Lung (tissue), 12 donors: ENCODE results near the gene ST6GALNAC5. TPM values are rescaled to one million over a fixed set of nuclear protein-coding genes. Genes with fewer than 3 reads are reported as not detected.

Experiments
- ATAC-seq: fragments of 200-7000 bp; cut with Tn5 transposase; one replicate; pipeline ENCODE4 v1.9.1; 2020; ENCODE audit warnings: moderate number of reproducible peaks; ENCODE audit not compliant: insufficient read depth, low FRiP score
- DNase-seq, 3 donors: peaks; one replicate each; pipeline ENCODE4 v3.0.0-alpha.2; 2013 to 2017
- H3K27ac ChIP-seq, 2 donors: one replicate each; pipeline ENCODE4 v1.5.1; 2013; ENCODE audit warnings: mild to moderate bottlenecking in 2 of 2, moderate library complexity in 2 of 2, control low read depth in 1 of 2, inconsistent platforms in 1 of 2, low read depth in 1 of 2, low read length in 1 of 2
- H3K27me3 ChIP-seq, 3 donors: one replicate each; pipeline ENCODE4 v1.5.1; 2013; ENCODE audit warnings: low read length in 2 of 3; ENCODE audit not compliant: control insufficient read depth in 3 of 3, insufficient read depth in 3 of 3
- H3K36me3 ChIP-seq, 4 donors: one replicate each; pipeline ENCODE4 v1.5.1; 2013; ENCODE audit warnings: low read length in 4 of 4, mild to moderate bottlenecking in 1 of 4, moderate library complexity in 1 of 4; ENCODE audit not compliant: control insufficient read depth in 4 of 4, insufficient read depth in 4 of 4
- H3K4me1 ChIP-seq, 5 donors: one replicate each; pipeline ENCODE4 v1.5.1; 2013; ENCODE audit warnings: low read length in 5 of 5, mild to moderate bottlenecking in 2 of 5, moderate library complexity in 1 of 5; ENCODE audit not compliant: control insufficient read depth in 5 of 5, insufficient read depth in 5 of 5
- H3K4me3 ChIP-seq: one replicate; pipeline ENCODE4 v1.5.1; 2013; ENCODE audit warnings: mild to moderate bottlenecking, control low read depth, moderate library complexity
- H3K9ac ChIP-seq, 2 donors: one replicate each; pipeline ENCODE4 v1.5.1; 2013; ENCODE audit warnings: low read length in 2 of 2, control low read depth in 1 of 2; ENCODE audit not compliant: insufficient read depth in 1 of 2
- H3K9me3 ChIP-seq, 4 donors: one replicate each; pipeline ENCODE4 v1.5.1; 2013; ENCODE audit warnings: low read length in 3 of 4, mild to moderate bottlenecking in 1 of 4, moderate library complexity in 1 of 4; ENCODE audit not compliant: control insufficient read depth in 4 of 4, insufficient read depth in 3 of 4
- WGBS, 2 donors: extraction: QIAGEN DNeasy Blood & Tissue Kit; methylation state at CpG; one replicate each; pipeline ENCODE4 v1.1.7; 2013; 5-methylcytosine and 5-hydroxymethylcytosine counted together
- polyA plus RNA-seq, 2 donors: library from polyadenylated mRNA; stranded (reverse); fragments of 200-250 nt; gene quantifications; one replicate each; pipeline ENCODE4 v1.2.1, GENCODE V29; 2013
- total RNA-seq, 2 donors: library from RNA; depleted of rRNA in 1 of 2; stranded (reverse); fragments of >200 nt in 1 of 2; gene quantifications; one replicate each; pipeline ENCODE4 v1.2.1, GENCODE V29; 2014 to 2021
- TF ChIP-seq, protein P1 (sequence below): IDR thresholded peaks from 2 replicates; pipeline ENCODE4 v1.5.1; 2012; ENCODE audit warnings: mild to moderate bottlenecking; ENCODE audit errors: control extremely low read depth, extremely low read depth
- donor health status: control.
- donor health status: control.
- donor health status: Bipolar disorder and iron deficiency.
- donor health status: healthy.
- donor health status: DM: yes; HTN: yes; CAD: no.

The ST6GALNAC5 gene
- total and polyA plus RNA-seq, 4 donors, result 3.6 to 45.8 (median 15.9) TPM

DNA sequence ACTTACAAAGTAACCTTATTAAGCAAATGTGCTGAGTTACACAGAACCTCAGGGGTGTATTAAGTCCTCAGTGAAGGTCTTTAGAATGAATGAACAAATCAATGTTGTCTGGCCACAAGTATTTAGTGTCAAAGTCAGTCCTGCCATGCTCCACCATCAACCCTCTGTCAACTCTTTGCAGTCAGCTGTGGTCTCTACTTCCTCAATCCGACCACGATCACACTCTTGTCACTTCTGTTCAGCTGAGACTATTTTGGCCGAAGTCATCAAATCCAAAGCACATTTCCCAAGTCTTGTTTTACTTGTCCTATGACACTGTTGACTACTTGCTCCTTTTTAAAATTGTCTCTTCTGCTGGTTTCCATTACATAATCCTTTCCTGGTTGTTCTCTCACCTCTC is 173.5 kb downstream of the ST6GALNAC5 start:
- H3K9me3 ChIP-seq, result peaks cover 0 to 6% (median 1%) of the 10 kb centered on the region in 4 donors
- H3K27me3 ChIP-seq, result no peaks in the 10 kb centered on the region
- H3K27ac ChIP-seq, result no peak overlapping the region
- H3K36me3 ChIP-seq, result no peaks in the 10 kb centered on the region
- WGBS, 2 donors, result 40 to 74% methylated on average over 3 of the region's 3 CpGs
- TF ChIP-seq, protein P1, sequence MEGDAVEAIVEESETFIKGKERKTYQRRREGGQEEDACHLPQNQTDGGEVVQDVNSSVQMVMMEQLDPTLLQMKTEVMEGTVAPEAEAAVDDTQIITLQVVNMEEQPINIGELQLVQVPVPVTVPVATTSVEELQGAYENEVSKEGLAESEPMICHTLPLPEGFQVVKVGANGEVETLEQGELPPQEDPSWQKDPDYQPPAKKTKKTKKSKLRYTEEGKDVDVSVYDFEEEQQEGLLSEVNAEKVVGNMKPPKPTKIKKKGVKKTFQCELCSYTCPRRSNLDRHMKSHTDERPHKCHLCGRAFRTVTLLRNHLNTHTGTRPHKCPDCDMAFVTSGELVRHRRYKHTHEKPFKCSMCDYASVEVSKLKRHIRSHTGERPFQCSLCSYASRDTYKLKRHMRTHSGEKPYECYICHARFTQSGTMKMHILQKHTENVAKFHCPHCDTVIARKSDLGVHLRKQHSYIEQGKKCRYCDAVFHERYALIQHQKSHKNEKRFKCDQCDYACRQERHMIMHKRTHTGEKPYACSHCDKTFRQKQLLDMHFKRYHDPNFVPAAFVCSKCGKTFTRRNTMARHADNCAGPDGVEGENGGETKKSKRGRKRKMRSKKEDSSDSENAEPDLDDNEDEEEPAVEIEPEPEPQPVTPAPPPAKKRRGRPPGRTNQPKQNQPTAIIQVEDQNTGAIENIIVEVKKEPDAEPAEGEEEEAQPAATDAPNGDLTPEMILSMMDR, result no peak
- H3K4me1 ChIP-seq, result peaks cover 0 to 4% (median 0%) of the 10 kb centered on the region in 5 donors
- no peak for ATAC-seq
- H3K4me3 ChIP-seq, result no peak overlapping the region
- H3K9ac ChIP-seq, result no peak overlapping the region
- no peak for DNase-seq

DNA sequence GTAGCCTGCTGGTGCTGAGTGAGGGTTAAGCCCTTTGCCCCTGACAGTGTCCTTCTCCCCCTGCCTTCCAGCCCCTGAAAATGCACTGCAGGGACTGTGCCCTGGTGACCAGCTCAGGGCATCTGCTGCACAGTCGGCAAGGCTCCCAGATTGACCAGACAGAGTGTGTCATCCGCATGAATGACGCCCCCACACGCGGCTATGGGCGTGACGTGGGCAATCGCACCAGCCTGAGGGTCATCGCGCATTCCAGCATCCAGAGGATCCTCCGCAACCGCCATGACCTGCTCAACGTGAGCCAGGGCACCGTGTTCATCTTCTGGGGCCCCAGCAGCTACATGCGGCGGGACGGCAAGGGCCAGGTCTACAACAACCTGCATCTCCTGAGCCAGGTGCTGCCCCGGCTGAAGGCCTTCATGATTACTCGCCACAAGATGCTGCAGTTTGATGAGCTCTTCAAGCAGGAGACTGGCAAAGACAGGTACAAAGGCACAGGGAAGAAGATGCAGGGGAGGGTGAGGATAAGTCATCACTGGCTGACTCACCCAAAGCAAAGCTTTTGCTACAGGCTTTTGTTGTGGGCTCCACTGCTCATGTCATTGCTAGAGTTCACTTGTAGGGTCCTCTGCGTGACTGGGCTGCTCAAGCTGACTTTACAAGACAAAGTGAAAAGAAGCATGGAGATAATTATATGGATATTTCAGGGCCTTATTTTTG is 177.0 kb downstream of the ST6GALNAC5 start:
- Histone ChIP-seq H3K9me3 (peaks cover 0 to 3% (median 0%) of the 10 kb centered on the region in 4 donors), H3K4me1 (peaks cover 0 to 4% (median 0%) of the 10 kb centered on the region in 5 donors), H3K36me3 (no peaks in the 10 kb centered on the region), H3K27ac (no peak overlapping the region), H3K4me3 (no peak overlapping the region), H3K27me3 (no peaks in the 10 kb centered on the region), H3K9ac (no peak overlapping the region)
- WGBS, 2 donors, result 95 to 96% methylated on average over 20 of the region's 20 CpGs
- ATAC-seq (no peak), DNase-seq (no peak)
- TF ChIP-seq, protein P1, result no peak

DNA sequence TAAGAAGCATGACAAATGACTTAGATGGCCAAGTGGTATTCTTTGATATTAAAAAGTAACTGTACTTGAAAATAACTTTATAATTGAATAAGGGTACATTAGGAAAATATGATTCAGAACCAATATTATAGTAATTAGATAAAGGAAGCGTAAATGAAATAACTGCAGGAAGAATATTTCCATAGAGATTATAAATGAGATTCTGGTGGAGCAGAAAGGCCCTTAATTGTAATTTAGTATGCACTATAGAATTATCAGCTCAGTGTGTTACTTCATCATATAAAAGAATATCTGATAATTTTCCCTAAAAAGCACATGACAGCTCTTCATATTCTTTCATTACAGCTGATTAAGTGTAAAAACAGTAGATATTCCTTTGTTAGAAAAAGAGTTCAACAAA is 180.3 kb downstream of the ST6GALNAC5 start:
- Histone ChIP-seq H3K9me3 (peaks cover 0 to 3% (median 0%) of the 10 kb centered on the region in 4 donors), H3K27me3 (no peaks in the 10 kb centered on the region), H3K4me3 (no peak overlapping the region), H3K36me3 (no peaks in the 10 kb centered on the region), H3K9ac (no peak overlapping the region), H3K27ac (no peak overlapping the region), H3K4me1 (peaks cover 0 to 4% (median 0%) of the 10 kb centered on the region in 5 donors)
- ATAC-seq (no peak), DNase-seq (no peak)
- TF ChIP-seq, protein P1, result no peak
- WGBS, 2 donors, result 95 to 97% methylated on average over 1 of the region's 1 CpG
